Psoas muscle (tissue), 8 donors: Measurements from ENCODE around the gene ZNF777. TPM values are rescaled to one million over a fixed set of nuclear protein-coding genes. Genes with fewer than 3 reads are reported as not detected.

ENCODE experiments used
- ATAC-seq, 4 donors: fragments of 200-7000 bp; cut with Tn5 transposase; one replicate each; pipeline ENCODE4 v1.9.1; 2020; ENCODE audit warnings: moderate library complexity in 3 of 4, mild to moderate bottlenecking in 2 of 4
- DNase-seq, 2 donors: peaks; one replicate each; pipeline ENCODE4 v3.0.0-alpha.2; 2020
- H3K27ac ChIP-seq: fragments of 200-600 bp; one replicate; pipeline ENCODE4 v1.8.0; 2022
- H3K27me3 ChIP-seq, 3 donors: fragments of 200-600 bp in 1 of 3; one replicate each; pipeline versions ENCODE4 v1.6.1 to v1.8.0; 2013 to 2022; ENCODE audit warnings: low read length in 2 of 3, mild to moderate bottlenecking in 2 of 3, moderate library complexity in 1 of 3; ENCODE audit not compliant: insufficient read depth in 3 of 3
- H3K36me3 ChIP-seq, 2 donors: fragments of 200-600 bp in 1 of 2; one replicate each; pipeline versions ENCODE4 v1.6.1 to v1.8.0; 2013 to 2022; ENCODE audit warnings: low read depth in 1 of 2, mild to moderate bottlenecking in 1 of 2, moderate library complexity in 1 of 2; ENCODE audit not compliant: insufficient read depth in 1 of 2
- H3K4me1 ChIP-seq: fragments of 200-600 bp; one replicate; pipeline ENCODE4 v1.8.0; 2022
- H3K4me3 ChIP-seq: fragments of 200-600 bp; one replicate; pipeline ENCODE4 v1.8.0; 2022; ENCODE audit warnings: mild to moderate bottlenecking
- H3K9me3 ChIP-seq: fragments of 200-600 bp; one replicate; pipeline ENCODE4 v1.8.0; 2022
- CTCF ChIP-seq: fragments of 200-600 bp; IDR thresholded peaks from one replicate; pipeline ENCODE4 v1.8.0; 2022; ENCODE audit warnings: antibody characterized with exemption
- WGBS, 3 donors: extraction: QIAGEN DNeasy Blood & Tissue Kit; methylation state at CpG; one replicate each; pipeline versions ENCODE4 v1.1.6 to v1.1.7; 2013; 5-methylcytosine and 5-hydroxymethylcytosine counted together
- intact Hi-C, 2 donors: fragments of 100-400 bp; cut with DNase I; formaldehyde crosslinking; loops; one replicate each; pipeline versions ENCODE4 v1.11.0 to v1.14.2; 2022
- polyA plus RNA-seq, 3 donors: library from polyadenylated mRNA; stranded (reverse); fragments of 200-250 nt; gene quantifications; one replicate each; pipeline ENCODE4 v1.2.3, GENCODE V29; 2013
- total RNA-seq, 4 donors: library from RNA; stranded (reverse); fragmentation: NEBNext Ultra II Directional in 2 of 4; extraction: Animal tissue kit (Norgen Biotek cat#: 25700) in 2 of 4; gene quantifications; one replicate each; pipeline versions ENCODE4 v1.2.1 to v1.2.4, GENCODE V29; 2021 to 2023
- donor health status: healthy with polysubstance abuse.
- donor health status: DM: no; HTN: no; CAD: no; lungs with moderate emphysema.
- donor health status: Bipolar disorder and iron deficiency.
- donor health status: healthy.
- donor health status: DM: yes; HTN: yes; CAD: no.
- donor health status: DM: no; HTN: no; CAD: no.
- donor health status: DM: no; HTN: no; CAD: no.
- donor health status: DM: yes; HTN: yes; CAD: no.

The ZNF777 gene
- total and polyA plus RNA-seq, 7 donors: 9.3 to 18.6 (median 13.6) TPM

GRCh38 chr7:149457766-149458165 lies 3.1 kb downstream of the ZNF777 start:
- H3K27me3 ChIP-seq: no peaks in the 10 kb centered on the region

GRCh38 chr7:149456506-149457421 lies 4.1 kb downstream of the ZNF777 start:
- intact Hi-C loops: no loop called here
- 88 to 93% (median 88%) methylated on average over 11 of the region's 11 CpGs for WGBS, 3 donors
- H3K4me1 ChIP-seq: peaks cover 14% of the 10 kb centered on the region
- H3K27me3 ChIP-seq: no peaks in the 10 kb centered on the region
- DNase-seq: no peak
- H3K27ac ChIP-seq: no peak overlapping the region
- ATAC-seq: no peak
- no peak overlapping the region for H3K4me3 ChIP-seq
- no peak for TF ChIP-seq CTCF
- peaks cover 2 to 48% of the 10 kb centered on the region in 2 donors for H3K36me3 ChIP-seq
- H3K9me3 ChIP-seq: no peaks in the 10 kb centered on the region

More at GRCh38 chr7:149457766-149458165, 3.1 kb downstream of the ZNF777 start:
- Histone ChIP-seq H3K27ac (no peak overlapping the region), H3K36me3 (peaks cover 2 to 39% of the 10 kb centered on the region in 2 donors), H3K4me3 (no peak overlapping the region), H3K4me1 (peaks cover 14% of the 10 kb centered on the region), H3K9me3 (no peaks in the 10 kb centered on the region)
- 68 to 87% (median 76%) methylated on average over 1 of the region's 1 CpG for WGBS, 3 donors
- DNase-seq: no peak
- intact Hi-C loops: no loop called here
- no peak for TF ChIP-seq CTCF
- ATAC-seq: no peak

GRCh38 chr7:149455175-149455950 lies 5.5 kb downstream of the ZNF777 start:
- H3K4me1 ChIP-seq: peaks cover 14% of the 10 kb centered on the region
- ATAC-seq (no peak), DNase-seq (no peak)
- intact Hi-C loops: no loop called here
- no peak overlapping the region for H3K27ac ChIP-seq
- no peak overlapping the region for H3K4me3 ChIP-seq
- WGBS, 3 donors: 88 to 91% (median 90%) methylated on average over 24 of the region's 24 CpGs
- H3K27me3 ChIP-seq: no peaks in the 10 kb centered on the region
- H3K36me3 ChIP-seq: peaks cover 2 to 62% of the 10 kb centered on the region in 2 donors
- TF ChIP-seq CTCF: no peak
- no peaks in the 10 kb centered on the region for H3K9me3 ChIP-seq

DNA sequence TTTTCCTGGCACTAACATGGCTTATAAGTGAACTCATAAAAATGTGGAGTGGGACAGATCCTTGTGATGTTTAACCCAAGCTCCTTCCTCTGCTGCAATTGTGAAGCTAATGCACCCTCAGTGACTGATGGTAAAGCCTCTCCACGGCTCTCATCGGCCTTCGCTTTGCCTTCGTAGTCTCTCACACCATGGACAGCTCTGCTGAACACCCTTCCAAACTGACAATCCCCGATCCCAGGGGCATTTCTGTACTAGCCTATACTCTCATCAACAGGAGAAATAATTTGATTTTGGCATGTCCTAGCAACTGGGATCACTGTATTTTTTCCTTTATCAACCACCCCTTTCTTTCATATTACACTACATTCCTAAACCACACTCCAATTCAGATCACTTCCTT lies 6.1 kb downstream of the ZNF777 start:
- DNase-seq (no peak), ATAC-seq (no peak)
- 91 to 96% (median 92%) methylated on average over 5 of the region's 5 CpGs for WGBS, 3 donors
- Histone ChIP-seq H3K36me3 (peaks cover 2 to 68% of the 10 kb centered on the region in 2 donors), H3K4me3 (no peak overlapping the region), H3K9me3 (no peaks in the 10 kb centered on the region), H3K4me1 (peaks cover 14% of the 10 kb centered on the region), H3K27ac (no peak overlapping the region), H3K27me3 (no peaks in the 10 kb centered on the region)
- no peak for TF ChIP-seq CTCF
- intact Hi-C loops: no loop called here
